Erythroblast (primary cell): ENCODE results near the gene FOXK1.

Experiments
- GATA1 ChIP-seq: IDR thresholded peaks from 2 replicates; pipeline ENCODE4 v1.6.1; 2011; ENCODE audit warnings: low read depth, mild to moderate bottlenecking, control low read depth, low read length, moderate library complexity
- POLR2A ChIP-seq: IDR thresholded peaks from 2 replicates; pipeline ENCODE4 v1.6.1; 2011; ENCODE audit warnings: mild to moderate bottlenecking, low read length

GRCh38 chr7:4784799-4785198 lies 102.7 kb downstream of the FOXK1 start:
- no peak for TF ChIP-seq POLR2A
- TF ChIP-seq GATA1 = no peak
